HG03064 (cell line): ENCODE results near the gene PHF3.

ENCODE experiments used
- ATAC-seq: cut with Tn5 transposase; IDR thresholded peaks from one replicate; pipeline ENCODE4 v1.9.1; 2021; ENCODE audit warnings: low read depth; ENCODE audit not compliant: unreplicated experiment

PHF3 gene

DNA sequence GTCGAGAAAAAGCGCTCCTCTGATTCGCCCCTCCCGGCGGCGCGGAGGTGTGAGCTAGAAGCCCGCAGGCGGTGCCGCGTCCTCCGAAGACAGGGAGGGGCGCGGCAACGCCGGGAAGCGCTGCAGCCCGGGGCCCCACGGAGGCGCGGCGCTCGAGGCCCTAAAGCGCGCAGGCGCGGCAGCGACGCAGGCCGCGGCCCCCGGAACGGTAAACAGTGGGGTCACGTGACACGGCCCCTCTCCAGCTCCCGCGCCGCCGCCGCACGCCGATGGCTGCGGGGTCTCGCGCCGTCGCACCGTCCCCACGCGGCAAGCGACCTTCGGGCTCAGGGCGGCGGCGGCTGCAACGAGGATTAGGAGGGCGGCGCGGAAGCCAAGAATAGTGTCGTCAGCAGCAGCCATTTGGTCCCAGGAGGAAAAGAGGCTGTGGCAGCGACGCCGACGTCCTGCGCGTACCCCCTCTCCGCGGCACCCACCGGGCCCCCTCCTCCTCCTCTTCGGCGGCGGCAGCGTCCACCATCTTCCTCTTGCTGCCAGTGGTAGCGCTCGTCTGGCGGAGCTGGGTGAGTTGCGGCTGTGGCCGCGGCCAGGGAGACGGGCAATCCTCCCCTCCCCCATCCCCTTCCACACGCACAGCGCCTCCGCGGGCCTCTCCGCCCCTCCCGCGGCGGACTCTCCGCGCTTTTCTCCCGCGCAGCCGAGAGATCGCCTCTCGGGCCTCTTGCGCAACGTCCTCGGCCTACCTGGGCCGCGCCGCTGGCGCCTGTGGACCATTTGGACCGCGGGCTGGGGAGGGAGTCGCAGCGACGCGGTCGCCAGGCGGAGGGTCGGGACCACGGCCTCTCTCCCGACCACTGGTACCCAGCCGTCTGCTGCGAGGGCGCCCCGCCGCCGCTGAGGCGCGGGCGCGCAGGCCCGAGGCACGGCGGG, at the start of gene PHF3:
Gene PHF3 (plus strand): TSS at position 215 of the 930 bp plus-strand sequence. CDS start 10,750 bp downstream, outside the sequence.
- ATAC-seq, result peak; percentile 92

GRCh38 chr6:63589952-63590411, 45.6 kb upstream of the PHF3 start:
- no peak for ATAC-seq

GRCh38 chr6:63592886-63593285, 42.7 kb upstream of the PHF3 start:
- ATAC-seq, result no peak

DNA sequence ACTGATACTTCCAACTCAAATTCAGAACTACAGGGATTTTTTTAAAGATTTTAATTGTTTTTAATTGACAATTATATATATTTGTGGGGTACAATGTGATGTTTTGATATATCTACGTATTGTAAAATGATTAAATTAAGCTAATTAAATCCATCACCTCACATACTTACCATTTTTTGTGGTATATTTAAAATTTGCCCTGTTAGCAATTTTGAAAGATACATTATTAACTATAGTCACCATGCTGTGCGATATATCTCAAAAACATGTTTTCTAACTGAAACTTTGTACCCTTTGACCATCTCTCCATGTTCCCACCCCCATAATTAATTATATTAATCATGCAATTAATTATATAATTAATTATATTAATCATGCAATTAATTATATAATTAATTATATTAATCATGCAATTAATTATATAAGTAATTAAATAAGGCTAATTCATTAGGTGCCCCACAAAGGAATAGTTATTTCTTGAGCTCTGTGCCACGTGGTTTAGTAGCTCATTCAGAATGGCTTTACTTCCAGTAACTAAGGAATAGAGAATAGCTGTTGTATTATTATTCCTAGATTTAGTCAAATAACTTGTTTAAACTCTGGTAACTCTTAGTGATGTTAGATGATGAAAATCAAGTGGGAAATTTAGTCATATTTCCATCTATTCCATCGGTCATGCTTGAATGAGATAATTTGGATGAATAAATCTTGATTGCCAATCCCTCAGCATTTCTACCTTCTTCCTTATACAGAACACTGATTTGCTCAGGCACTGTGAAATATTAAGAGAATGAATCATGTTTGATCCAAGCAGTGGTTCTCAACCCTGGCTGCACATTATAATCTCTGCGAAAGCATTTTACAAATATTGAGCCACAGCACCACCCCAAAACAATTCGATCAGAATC, 38.2 kb upstream of the PHF3 start:
- ATAC-seq, result no peak

DNA sequence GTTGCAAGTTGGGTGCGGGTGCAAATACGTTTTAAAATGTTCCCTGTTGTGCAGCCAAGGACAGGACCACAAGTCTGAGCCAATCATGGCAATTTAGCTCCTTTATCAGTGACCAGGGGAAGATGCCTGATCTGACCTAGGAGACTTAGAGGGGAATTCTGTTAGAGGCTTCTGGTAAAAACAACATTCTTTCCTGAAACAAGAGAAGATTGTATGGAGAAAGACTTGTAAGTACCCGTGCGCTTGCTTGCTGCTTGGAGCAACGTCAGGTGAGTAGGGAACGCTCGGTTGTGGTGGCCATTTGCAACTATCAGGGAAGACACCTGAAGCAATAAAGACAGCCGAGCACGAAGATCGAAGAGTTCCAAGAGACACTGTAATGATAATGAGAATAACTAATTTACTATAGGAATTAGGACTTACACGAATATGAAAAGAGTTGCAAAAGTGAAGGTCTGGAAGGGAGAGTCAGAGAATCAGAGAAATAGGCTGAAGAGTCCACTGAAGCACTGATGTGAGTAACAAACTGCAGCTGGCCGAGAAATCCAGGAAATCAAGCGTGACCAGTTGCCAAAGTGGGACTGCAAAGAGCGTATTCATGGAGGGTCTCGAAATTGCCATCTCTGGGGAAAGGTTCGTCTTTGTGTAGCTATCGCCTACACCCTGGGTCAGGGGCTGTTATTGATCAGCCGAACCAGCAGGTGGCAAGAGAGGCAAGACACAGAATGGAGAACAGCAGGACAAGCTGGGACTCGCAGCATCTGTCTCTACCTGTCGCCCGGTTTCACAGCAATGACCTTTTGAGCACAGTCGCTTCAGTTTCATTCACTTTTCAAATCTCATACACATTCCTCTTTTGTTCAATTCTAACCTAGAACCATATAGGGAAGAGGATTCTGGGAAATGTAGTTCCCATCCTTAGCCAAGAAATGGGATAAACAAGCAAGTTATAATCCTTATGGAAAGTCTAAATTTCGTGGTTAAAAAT, 37.3 kb upstream of the PHF3 start:
- peak; percentile 99 for ATAC-seq

DNA sequence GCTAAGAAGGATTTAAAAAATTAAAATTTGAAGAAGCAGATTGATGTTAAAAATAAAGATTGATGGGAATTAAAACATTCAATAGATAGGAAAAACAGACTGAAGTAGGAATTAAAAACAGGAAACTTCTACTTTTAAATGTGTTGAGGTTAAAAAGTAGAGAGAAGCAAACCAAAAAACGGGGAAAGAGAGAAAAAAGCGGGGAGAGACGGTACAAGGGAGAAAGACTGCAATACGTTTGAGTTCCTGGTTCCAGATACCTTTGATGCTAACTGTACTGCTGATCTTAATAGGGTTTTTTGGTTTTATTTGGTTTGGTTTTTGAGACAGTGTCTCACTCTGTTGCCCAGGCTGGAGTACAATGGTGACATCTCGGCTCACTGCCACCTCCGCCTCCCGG, 36.4 kb upstream of the PHF3 start:
- ATAC-seq, result no peak

- ATAC-seq, result no peak
These were observed 35.5 kb upstream of the PHF3 start for GRCh38 chr6:63600136-63600535.

DNA sequence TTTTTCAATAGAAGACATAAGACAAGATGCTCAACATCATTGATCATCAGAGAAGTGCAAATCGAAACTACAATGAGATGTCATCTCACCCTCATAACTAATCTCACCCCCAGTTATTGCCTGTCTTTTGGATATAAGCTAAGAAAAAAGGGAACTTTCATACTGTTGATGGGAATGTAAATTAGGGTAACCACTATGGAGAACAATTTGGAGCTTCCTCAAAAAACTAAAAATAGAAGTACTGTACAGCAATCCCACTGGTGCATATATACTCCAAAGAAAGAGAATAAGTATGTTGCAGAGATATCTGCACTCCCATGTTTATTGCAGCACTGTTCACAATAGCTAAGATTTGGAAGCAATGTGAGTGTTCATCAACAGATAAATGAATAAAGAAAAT, 26.4 kb upstream of the PHF3 start:
- ATAC-seq, result no peak

GRCh38 chr6:63610944-63611343, 24.7 kb upstream of the PHF3 start:
- no peak for ATAC-seq

DNA sequence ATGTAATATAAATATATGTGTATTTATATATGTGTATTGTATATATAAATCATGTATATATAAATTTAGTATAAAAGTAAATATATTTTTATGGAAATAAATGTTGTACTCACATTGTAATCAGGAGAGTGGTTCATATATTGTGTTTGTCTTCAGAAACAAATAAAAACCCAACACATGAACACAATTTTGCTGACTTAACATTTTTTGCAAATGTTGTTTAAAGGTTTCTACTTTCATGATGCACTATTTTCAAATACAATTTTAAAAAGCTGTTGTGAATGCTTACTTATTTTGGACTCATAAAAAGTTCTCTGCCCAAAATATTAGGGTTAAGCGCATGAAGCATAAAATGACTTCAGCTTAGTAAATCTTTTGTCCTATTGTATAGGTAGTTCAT, 24.0 kb upstream of the PHF3 start:
- ATAC-seq, result no peak

GRCh38 chr6:63615590-63615989, 20.0 kb upstream of the PHF3 start:
- ATAC-seq, result no peak

- ATAC-seq, result no peak
These were observed 11.5 kb upstream of the PHF3 start for GRCh38 chr6:63624091-63624490.

- no peak for ATAC-seq
These were observed 5.1 kb upstream of the PHF3 start for GRCh38 chr6:63630466-63630865.

DNA sequence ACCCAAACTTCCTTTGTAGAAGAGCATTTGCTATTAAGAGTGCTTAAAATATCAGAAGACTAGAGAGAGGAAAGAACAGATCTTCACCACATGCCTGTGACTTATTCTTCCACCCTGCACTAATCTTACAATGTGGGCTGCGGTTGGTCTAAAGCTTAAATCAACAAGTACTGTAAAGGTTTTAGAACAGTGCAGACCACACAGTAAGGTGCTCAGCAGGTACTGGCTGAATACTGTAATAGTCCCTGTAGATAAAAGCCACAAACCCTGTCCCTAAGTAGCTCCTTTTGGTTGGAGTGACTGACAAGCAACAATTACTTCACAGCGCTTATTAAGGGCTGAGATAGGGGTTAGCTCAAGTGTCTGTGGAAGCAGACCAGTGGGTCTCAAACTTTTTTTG, 972 bp upstream of the PHF3 start:
- no peak for ATAC-seq

DNA sequence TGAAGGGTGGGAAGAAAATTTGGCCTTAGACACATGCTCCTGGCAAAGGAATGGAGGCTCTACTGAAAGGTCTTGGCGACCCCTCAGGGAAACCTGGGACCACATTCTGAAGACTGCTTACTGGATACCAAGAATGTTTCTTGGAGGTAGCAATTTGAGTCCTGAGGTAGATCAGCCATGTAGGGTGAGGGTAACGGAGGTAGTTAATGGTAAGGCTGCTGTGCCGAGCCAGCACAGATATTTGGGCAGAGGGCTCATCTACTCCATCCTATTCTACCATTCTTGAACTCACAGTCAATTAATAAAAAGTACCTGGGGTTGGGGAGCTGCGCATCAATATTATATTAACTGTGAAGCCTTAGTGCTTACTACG, 401 bp upstream of the PHF3 start:
- ATAC-seq, result no peak

DNA sequence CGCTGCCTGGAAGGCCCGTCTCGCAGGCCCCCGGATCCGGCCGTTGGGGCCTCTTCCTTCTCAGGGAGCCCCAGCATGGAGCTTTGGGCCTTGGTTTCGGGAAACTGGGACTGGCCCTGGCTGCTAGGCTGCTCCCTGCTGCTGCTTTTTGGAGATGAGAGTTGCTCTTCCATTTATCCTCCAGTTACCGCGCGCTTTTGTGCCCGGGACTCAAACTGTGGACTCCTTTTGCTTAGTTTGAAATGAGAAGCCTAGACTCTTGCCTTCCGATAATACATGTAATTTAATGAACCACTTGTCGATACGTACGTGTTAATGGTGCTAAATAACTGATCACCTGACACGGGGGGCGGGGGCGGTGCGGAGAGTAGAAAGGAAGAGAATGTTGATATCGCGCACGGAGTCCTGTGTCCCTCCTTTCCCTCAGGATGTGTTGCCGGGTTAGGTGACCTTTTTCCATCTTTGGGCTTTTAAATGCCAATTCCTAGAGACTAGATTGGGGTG, 968 bp downstream of the PHF3 start:
- ATAC-seq, result peak; percentile 9

- ATAC-seq, result no peak
These were observed 2.4 kb downstream of the PHF3 start for GRCh38 chr6:63637865-63638445.

GRCh38 chr6:63640062-63640461, 4.5 kb downstream of the PHF3 start:
- no peak for ATAC-seq

GRCh38 chr6:63643862-63644261, 8.3 kb downstream of the PHF3 start:
- ATAC-seq, result no peak
